ENCODE data around the gene PPIP5K1. TPM values are rescaled to one million over a fixed set of nuclear protein-coding genes. Genes with fewer than 3 reads are reported as not detected.
"Not testable (repeated sequence)": the region's sequence is repeated elsewhere in the genome, so short reads cannot be mapped to it uniquely, and the experiment has no call there.

The PPIP5K1 gene
- polyA plus RNA-seq (2013, experiment 1 of 2): 8.3 TPM
- 7.5 TPM for polyA plus RNA-seq (2013, experiment 2 of 2)

DNA sequence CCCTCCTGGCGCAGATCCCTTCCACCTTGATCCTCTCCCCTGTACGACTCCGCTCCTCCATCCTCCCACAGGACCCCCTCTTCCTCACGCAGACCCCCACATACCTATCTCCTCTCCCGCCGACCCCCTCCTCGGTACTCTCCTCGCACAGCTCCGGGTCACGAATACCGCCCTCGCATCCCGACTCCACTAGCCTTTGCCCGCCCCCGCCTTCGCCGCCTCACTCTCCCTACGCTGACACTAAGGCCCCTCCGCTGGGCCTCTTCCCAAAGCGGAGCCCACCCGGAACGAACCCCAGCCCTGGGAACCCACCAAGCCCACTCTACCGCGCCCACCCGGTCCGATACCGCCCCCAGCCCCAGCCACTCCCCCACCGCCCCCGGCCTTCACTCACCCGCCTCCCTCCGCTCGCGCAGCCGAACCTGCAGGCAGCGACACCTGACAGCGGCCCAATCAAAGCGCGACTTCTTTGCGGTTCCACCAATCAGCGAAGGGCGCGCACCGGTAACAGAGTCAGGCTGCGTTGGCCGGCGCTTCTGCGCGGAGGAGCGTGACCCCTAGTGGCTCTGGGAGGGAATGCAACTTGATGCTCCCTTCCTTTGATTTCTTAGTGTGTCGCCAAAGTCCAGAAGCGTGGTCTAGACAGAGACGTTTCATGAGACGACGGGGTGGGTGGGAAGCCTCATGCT, at the start of gene PPIP5K1:
Gene PPIP5K1 (minus strand): TSS at position 431 of the 689 bp plus-strand sequence. CDS start 5,704 bp downstream, outside the sequence.
- not testable (repeated sequence) for H3K79me2 ChIP-seq (ENCODE audit: control insufficient read depth, insufficient read depth, low read length); H3K4me3 ChIP-seq (ENCODE audit: low read length); H3K36me3 ChIP-seq (ENCODE audit: control insufficient read depth, insufficient read depth, low read length); H3K79me1 ChIP-seq (ENCODE audit: low read length); H3K4me2 ChIP-seq (ENCODE audit: low read length); H3K4me1 ChIP-seq (ENCODE audit: control insufficient read depth, low read depth, low read length); H4K8ac ChIP-seq (ENCODE audit: low read depth, low read length); H2BK5ac ChIP-seq (ENCODE audit: low read length); H2AK5ac ChIP-seq (ENCODE audit: low read length); H2BK15ac ChIP-seq (replicated peaks; ENCODE audit: low read depth); H3K23ac ChIP-seq (ENCODE audit: low read length); H3K9ac ChIP-seq (ENCODE audit: low read length); H3K18ac ChIP-seq (ENCODE audit: low read length); H3K27ac ChIP-seq (ENCODE audit: low read depth, low read length); H3K56ac ChIP-seq (ENCODE audit: low read length); DNase-seq; H3K27me3 ChIP-seq (ENCODE audit: insufficient read depth, low read length, poor library complexity); H2BK120ac ChIP-seq (ENCODE audit: low read depth, low read length); H3K4ac ChIP-seq (ENCODE audit: low read depth, low read length); H4K5ac ChIP-seq (ENCODE audit: low read length)
- WGBS (ENCODE audit: extremely low coverage, insufficient coverage, low lambda C conversion rate): no CpG with 5 or more reads among the region's 54 CpGs

DNA sequence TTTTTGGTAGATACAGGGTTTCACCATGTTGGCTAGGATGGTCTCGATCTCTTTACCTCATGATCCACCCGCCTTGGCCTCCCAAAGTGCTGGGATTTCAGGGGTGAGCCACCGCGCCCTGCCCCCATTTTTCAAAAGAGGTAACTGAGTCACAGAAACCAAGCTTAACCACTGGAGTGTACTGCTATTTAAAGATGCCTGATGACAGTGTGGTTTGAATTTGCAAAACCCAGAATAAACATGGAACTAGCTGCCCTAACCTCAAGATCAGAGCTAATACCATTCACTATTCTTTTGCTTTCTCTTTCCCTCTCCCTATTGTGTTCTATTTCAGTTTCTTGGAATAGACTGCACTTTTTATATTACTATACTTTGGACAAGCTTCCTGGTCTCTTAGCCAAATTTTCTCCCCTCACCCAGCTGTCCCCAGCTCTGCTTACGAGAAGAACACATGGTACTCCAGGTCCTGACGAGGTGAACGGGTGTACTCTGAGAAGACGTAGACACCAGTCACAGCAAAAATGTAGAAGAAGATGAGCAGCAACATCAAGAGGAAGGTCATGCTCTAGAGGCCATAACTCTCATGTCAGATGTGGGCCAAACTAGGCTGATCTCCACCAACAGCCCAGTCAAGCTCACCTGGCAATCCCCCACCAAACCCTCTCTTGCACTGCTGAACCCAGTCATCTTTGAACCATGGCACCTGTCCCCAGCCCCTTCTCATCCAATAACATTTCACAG, 48.6 kb upstream of the PPIP5K1 start:
- not testable (repeated sequence) for H3K4me1 ChIP-seq (ENCODE audit: control insufficient read depth, low read depth, low read length); H2AK5ac ChIP-seq (ENCODE audit: low read length); H3K27ac ChIP-seq (ENCODE audit: low read depth, low read length); H3K18ac ChIP-seq (ENCODE audit: low read length); H3K4me3 ChIP-seq (ENCODE audit: low read length); H3K79me1 ChIP-seq (ENCODE audit: low read length); H3K27me3 ChIP-seq (ENCODE audit: insufficient read depth, low read length, poor library complexity); H2BK15ac ChIP-seq (replicated peaks; ENCODE audit: low read depth); H3K79me2 ChIP-seq (ENCODE audit: control insufficient read depth, insufficient read depth, low read length); H2BK5ac ChIP-seq (ENCODE audit: low read length); H2BK120ac ChIP-seq (ENCODE audit: low read depth, low read length); DNase-seq; H3K36me3 ChIP-seq (ENCODE audit: control insufficient read depth, insufficient read depth, low read length); H4K8ac ChIP-seq (ENCODE audit: low read depth, low read length); H4K5ac ChIP-seq (ENCODE audit: low read length); H3K4me2 ChIP-seq (ENCODE audit: low read length); H3K4ac ChIP-seq (ENCODE audit: low read depth, low read length); H3K56ac ChIP-seq (ENCODE audit: low read length); H3K9ac ChIP-seq (ENCODE audit: low read length); H3K23ac ChIP-seq (ENCODE audit: low read length)
- WGBS (ENCODE audit: extremely low coverage, insufficient coverage, low lambda C conversion rate): no CpG with 5 or more reads among the region's 8 CpGs

DNA sequence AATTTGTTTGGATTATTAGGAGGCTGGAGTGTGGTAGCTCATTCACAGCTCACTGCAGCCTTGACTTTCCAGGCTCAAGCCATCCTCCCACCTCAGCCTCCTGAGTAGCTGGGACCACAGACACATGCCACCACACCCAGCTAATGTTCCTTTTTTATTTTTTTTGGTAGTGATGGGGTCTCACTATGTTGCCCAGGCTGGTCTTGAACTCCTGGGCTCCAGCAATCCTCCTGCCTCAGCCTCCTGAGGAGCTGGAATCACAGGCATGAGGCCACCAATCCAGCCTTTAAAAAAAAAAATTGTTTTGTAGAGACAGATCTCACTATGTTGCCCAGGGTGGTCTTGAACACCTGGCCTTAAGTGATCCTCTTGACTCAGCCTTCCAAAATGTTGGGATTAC, 36.9 kb upstream of the PPIP5K1 start:
- H3K79me1 ChIP-seq (ENCODE audit: low read length); H2BK5ac ChIP-seq (ENCODE audit: low read length); H3K56ac ChIP-seq (ENCODE audit: low read length); H3K27me3 ChIP-seq (ENCODE audit: insufficient read depth, low read length, poor library complexity); H3K23ac ChIP-seq (ENCODE audit: low read length); H2BK120ac ChIP-seq (ENCODE audit: low read depth, low read length); H3K4me1 ChIP-seq (ENCODE audit: control insufficient read depth, low read depth, low read length); H2BK15ac ChIP-seq (replicated peaks; ENCODE audit: low read depth); H3K9ac ChIP-seq (ENCODE audit: low read length); H4K5ac ChIP-seq (ENCODE audit: low read length); H4K8ac ChIP-seq (ENCODE audit: low read depth, low read length); H3K18ac ChIP-seq (ENCODE audit: low read length); H2AK5ac ChIP-seq (ENCODE audit: low read length); H3K36me3 ChIP-seq (ENCODE audit: control insufficient read depth, insufficient read depth, low read length); H3K79me2 ChIP-seq (ENCODE audit: control insufficient read depth, insufficient read depth, low read length); DNase-seq; H3K4ac ChIP-seq (ENCODE audit: low read depth, low read length); H3K4me2 ChIP-seq (ENCODE audit: low read length); H3K27ac ChIP-seq (ENCODE audit: low read depth, low read length); H3K4me3 ChIP-seq (ENCODE audit: low read length): not testable (repeated sequence)

DNA sequence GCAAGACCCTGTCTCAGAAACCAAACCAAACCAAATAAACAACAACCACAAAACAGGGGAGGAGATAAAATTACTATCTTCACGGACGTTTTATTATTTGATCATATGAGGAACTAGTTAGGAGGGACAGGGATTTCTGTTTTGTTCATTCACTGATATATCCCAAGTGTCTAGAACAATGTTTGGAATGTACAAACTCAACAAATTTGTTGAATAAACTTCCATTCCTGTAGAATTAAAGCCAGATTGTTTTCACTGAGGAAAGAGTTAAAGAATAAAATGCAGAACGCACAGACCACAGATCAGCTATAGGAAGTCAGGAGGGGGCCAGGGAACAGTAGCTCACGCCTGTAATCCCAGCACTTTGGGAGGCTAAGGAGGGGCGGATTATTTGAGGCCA, 35.1 kb upstream of the PPIP5K1 start:
- Histone ChIP-seq H2BK120ac (ENCODE audit: low read depth, low read length) (no peak overlapping the region), H3K79me2 (ENCODE audit: control insufficient read depth, insufficient read depth, low read length) (no peaks in the 10 kb centered on the region), H3K79me1 (ENCODE audit: low read length) (no peaks in the 10 kb centered on the region), H4K8ac (ENCODE audit: low read depth, low read length) (no peak overlapping the region), H3K56ac (ENCODE audit: low read length) (no peak overlapping the region), H3K18ac (ENCODE audit: low read length) (no peak overlapping the region), H3K9ac (ENCODE audit: low read length) (no peak overlapping the region), H3K27me3 (ENCODE audit: insufficient read depth, low read length, poor library complexity) (no peaks in the 10 kb centered on the region), H3K4me3 (ENCODE audit: low read length) (no peak overlapping the region), H2AK5ac (ENCODE audit: low read length) (no peak overlapping the region), H3K23ac (ENCODE audit: low read length) (no peak overlapping the region), H3K27ac (ENCODE audit: low read depth, low read length) (no peak overlapping the region), H3K4ac (ENCODE audit: low read depth, low read length) (no peak overlapping the region), H3K4me1 (ENCODE audit: control insufficient read depth, low read depth, low read length) (no peaks in the 10 kb centered on the region), H4K5ac (ENCODE audit: low read length) (no peak overlapping the region), H3K4me2 (ENCODE audit: low read length) (no peak overlapping the region), H2BK15ac (replicated peaks; ENCODE audit: low read depth) (no peak overlapping the region), H2BK5ac (ENCODE audit: low read length) (no peak overlapping the region), H3K36me3 (ENCODE audit: control insufficient read depth, insufficient read depth, low read length) (no peaks in the 10 kb centered on the region)
- WGBS (ENCODE audit: extremely low coverage, insufficient coverage, low lambda C conversion rate): no CpG with 5 or more reads among the region's 5 CpGs
- no peak for DNase-seq

DNA sequence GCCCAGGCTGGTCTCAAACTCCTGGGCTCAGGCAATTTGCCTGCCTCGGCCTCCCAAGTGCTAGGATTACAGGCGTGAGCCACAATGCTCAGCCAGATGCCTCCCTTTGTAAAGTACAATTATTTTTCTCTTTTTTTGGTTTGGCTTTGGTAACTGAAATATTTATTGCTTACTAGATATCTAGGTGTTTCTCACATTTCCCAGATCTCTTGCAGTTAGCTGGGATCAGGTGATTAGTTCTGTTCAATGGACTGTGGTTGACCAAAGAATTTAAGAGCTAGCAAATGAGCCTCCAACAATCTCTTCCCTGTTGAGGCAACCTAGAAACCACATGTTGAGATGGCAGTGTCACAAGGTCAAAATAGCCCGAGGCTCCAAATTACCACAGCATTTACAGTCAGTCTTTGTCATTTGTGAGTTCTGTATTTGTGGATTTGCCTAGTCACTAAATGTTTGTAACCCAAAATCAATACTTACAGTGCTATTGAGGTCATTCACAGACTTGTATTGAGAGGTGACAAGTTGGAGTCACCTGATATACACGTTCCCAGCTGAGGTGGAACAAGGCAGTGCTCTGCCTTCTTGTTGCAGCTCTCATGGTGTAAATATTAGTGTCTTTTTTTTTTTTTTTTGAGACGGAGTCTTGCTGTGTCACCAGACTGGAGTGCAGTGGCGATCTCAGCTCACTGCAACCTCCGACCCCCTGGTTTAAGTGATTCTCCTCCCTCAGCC, 32.2 kb upstream of the PPIP5K1 start:
- not testable (repeated sequence) for H3K9ac ChIP-seq (ENCODE audit: low read length); H2BK120ac ChIP-seq (ENCODE audit: low read depth, low read length); H3K27ac ChIP-seq (ENCODE audit: low read depth, low read length); H3K27me3 ChIP-seq (ENCODE audit: insufficient read depth, low read length, poor library complexity); H3K56ac ChIP-seq (ENCODE audit: low read length); H3K4ac ChIP-seq (ENCODE audit: low read depth, low read length); H3K23ac ChIP-seq (ENCODE audit: low read length); H3K36me3 ChIP-seq (ENCODE audit: control insufficient read depth, insufficient read depth, low read length); H2BK15ac ChIP-seq (replicated peaks; ENCODE audit: low read depth); H3K4me2 ChIP-seq (ENCODE audit: low read length); H3K18ac ChIP-seq (ENCODE audit: low read length); H4K8ac ChIP-seq (ENCODE audit: low read depth, low read length); H2BK5ac ChIP-seq (ENCODE audit: low read length); H3K4me3 ChIP-seq (ENCODE audit: low read length); H3K79me2 ChIP-seq (ENCODE audit: control insufficient read depth, insufficient read depth, low read length); H3K4me1 ChIP-seq (ENCODE audit: control insufficient read depth, low read depth, low read length); H2AK5ac ChIP-seq (ENCODE audit: low read length); H4K5ac ChIP-seq (ENCODE audit: low read length); H3K79me1 ChIP-seq (ENCODE audit: low read length)
- DNase-seq: peak; percentile 6
- no CpG with 5 or more reads among the region's 7 CpGs for WGBS (ENCODE audit: extremely low coverage, insufficient coverage, low lambda C conversion rate)

Measured in mesendoderm (in vitro differentiated cells).